Uterus (tissue), 4 donors: ENCODE results near the gene CHST3. TPM values are rescaled to one million over a fixed set of nuclear protein-coding genes. Genes with fewer than 3 reads are reported as not detected.

ENCODE experiments used
- DNase-seq, 2 donors: peaks; one replicate each; pipeline ENCODE4 v3.0.0-alpha.2; 2019 to 2020
- H3K27ac ChIP-seq, 2 donors: fragments of 200-600 bp; sonication (generic); 1 replicate in 1 of 2; 2 replicates in 1 of 2; pipeline ENCODE4 v1.5.1; 2016 to 2018
- H3K27me3 ChIP-seq, 2 donors: fragments of 200-600 bp; sonication (generic); one replicate each; pipeline ENCODE4 v1.5.1; 2018 to 2019; ENCODE audit warnings: control low read depth in 1 of 2
- H3K36me3 ChIP-seq, 2 donors: fragments of 200-600 bp; sonication (generic); one replicate each; pipeline ENCODE4 v1.5.1; 2019; ENCODE audit warnings: control low read depth in 1 of 2
- H3K4me1 ChIP-seq, 2 donors: fragments of 200-600 bp; sonication (generic); one replicate each; pipeline ENCODE4 v1.5.1; 2018 to 2019; ENCODE audit warnings: control low read depth in 1 of 2
- H3K4me3 ChIP-seq, 2 donors: fragments of 200-600 bp; sonication (generic); 1 replicate in 1 of 2; 2 replicates in 1 of 2; pipeline ENCODE4 v1.5.1; 2018 to 2019; ENCODE audit warnings: mild to moderate bottlenecking in 1 of 2
- H3K9me3 ChIP-seq, 2 donors: fragments of 200-600 bp; sonication (generic); one replicate each; pipeline ENCODE4 v1.5.1; 2019; ENCODE audit warnings: control low read depth in 1 of 2
- CTCF ChIP-seq, 4 experiments: fragments of 200-600 bp in 2 of 4; fragments of 450-650 bp in 2 of 4; sonication (generic) in 2 of 4; IDR thresholded peaks; one replicate each; pipeline ENCODE4 v1.5.1; 2016 to 2019; ENCODE audit warnings: antibody characterized with exemption in 4 of 4, mild to moderate bottlenecking in 2 of 4, moderate library complexity in 1 of 4
- POLR2A ChIP-seq, 2 donors: fragments of 450-650 bp; IDR thresholded peaks; one replicate each; pipeline ENCODE4 v1.6.1; 2016; ENCODE audit warnings: antibody characterized with exemption in 2 of 2, mild to moderate bottlenecking in 1 of 2, moderate library complexity in 1 of 2
- intact Hi-C: fragments of 100-400 bp; cut with DNase I; formaldehyde crosslinking; loops from one replicate; pipeline ENCODE4 v1.15.1; 2023; ENCODE audit warnings: low total_unique reads
- total RNA-seq, 4 donors: library from RNA; depleted of rRNA in 3 of 4; stranded (reverse); fragments of >200 nt in 3 of 4; gene quantifications; one replicate each; pipeline versions ENCODE4 v1.1.0 to v1.2.4, GENCODE V29; 2014 to 2023
- donor health status: DM: yes; HTN: yes; CAD: no.

Gene CHST3
- total RNA-seq, 4 donors from 2014 or later: 12.3 to 44.7 (median 28.1) TPM

- DNase-seq: no peak
- TF ChIP-seq POLR2A (IDR thresholded peaks at IDR 0.05): no peak
- no peak for TF ChIP-seq CTCF (IDR thresholded peaks at IDR 0.05)
- Histone ChIP-seq H3K4me1 (peaks cover 23 to 37% of the 10 kb centered on the region in 2 donors), H3K36me3 (no peaks in the 10 kb centered on the region), H3K27ac (peak overlapping the region; percentile 88 to 92), H3K27me3 (no peaks in the 10 kb centered on the region), H3K4me3 (no peak overlapping the region), H3K9me3 (no peaks in the 10 kb centered on the region)
- intact Hi-C loops: no loop called here
Observed at GRCh38 chr10:72000073-72001032, 36.2 kb downstream of the CHST3 start.

DNA sequence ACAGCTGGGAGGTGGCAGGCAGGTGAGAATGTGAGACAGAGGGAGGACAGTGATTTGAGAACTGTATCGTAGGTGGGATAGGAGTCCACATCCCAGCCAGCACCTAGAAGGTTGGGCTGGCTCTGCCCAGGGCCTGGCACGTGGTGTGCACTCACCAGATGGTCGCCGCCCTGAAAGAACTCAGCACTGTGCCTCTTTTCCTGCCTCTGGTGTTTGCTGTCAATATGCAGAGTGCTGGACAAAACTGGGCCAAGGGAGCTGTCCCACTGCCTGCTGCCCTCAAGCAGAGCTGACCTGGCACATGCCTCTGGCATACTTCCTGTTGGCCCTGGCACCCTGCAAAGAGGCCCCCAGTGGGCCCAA lies 36.8 kb downstream of the CHST3 start:
- no peaks in the 10 kb centered on the region for H3K9me3 ChIP-seq
- H3K4me1 ChIP-seq: peaks cover 23 to 37% of the 10 kb centered on the region in 2 donors
- no peak overlapping the region for H3K4me3 ChIP-seq
- no peaks in the 10 kb centered on the region for H3K36me3 ChIP-seq
- H3K27ac ChIP-seq: peak overlapping the region; percentile 88 to 92
- DNase-seq: no peak
- no peaks in the 10 kb centered on the region for H3K27me3 ChIP-seq
- no peak for TF ChIP-seq CTCF (IDR thresholded peaks at IDR 0.05)
- no peak for TF ChIP-seq POLR2A (IDR thresholded peaks at IDR 0.05)
- intact Hi-C loops: no loop called here

DNA sequence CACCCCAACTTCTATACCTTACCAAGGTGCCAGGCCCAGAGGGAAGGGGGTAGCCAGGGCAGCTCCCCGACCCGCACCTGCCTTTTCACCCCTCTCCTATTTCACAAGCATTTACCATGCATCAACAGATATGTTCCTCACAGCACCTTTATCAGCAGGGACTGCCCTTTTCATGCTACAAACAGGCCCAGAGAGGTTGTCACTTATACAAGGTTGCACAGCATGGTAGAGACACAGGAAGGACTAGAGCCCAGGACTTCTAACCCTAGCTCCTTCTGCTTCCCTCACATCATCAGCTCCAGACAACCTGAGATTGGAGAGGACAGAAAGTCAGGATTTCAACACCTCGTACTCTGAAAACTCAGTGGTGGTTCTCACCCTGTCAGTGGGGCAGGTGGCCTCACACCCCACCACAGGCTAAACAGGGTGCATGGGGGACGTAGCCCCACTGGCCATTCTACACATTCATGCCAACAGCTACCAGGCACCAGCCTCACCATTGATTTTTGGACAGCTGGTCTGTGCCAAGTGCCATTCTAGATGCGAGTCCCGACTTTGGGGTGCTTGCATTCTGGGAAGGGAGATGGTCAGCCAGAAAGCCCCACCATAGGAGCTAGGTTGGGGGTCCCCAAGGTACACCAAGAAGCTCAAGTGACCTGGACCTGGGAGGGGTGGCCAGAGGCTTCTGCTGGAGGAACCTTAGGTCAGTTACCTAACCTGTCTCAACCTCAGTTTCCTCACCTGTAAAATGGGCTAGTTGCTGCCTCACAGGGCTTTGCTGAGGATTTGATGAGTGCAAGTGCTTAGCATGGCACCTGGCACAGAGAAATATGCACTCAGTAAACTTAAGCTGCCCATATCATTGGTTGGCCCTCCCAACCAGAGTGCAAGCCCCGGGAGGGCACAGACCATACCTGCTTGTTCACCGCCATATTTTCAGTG lies 38.4 kb downstream of the CHST3 start:
- Histone ChIP-seq H3K4me3 (no peak overlapping the region), H3K4me1 (peaks cover 22 to 37% of the 10 kb centered on the region in 2 donors), H3K27ac (peak overlapping the region; percentile 88 to 92), H3K27me3 (no peaks in the 10 kb centered on the region), H3K9me3 (no peaks in the 10 kb centered on the region), H3K36me3 (no peaks in the 10 kb centered on the region)
- TF ChIP-seq CTCF (IDR thresholded peaks at IDR 0.05) (no peak), POLR2A (IDR thresholded peaks at IDR 0.05) (no peak)
- no peak for DNase-seq
- intact Hi-C loops: no loop called here

DNA sequence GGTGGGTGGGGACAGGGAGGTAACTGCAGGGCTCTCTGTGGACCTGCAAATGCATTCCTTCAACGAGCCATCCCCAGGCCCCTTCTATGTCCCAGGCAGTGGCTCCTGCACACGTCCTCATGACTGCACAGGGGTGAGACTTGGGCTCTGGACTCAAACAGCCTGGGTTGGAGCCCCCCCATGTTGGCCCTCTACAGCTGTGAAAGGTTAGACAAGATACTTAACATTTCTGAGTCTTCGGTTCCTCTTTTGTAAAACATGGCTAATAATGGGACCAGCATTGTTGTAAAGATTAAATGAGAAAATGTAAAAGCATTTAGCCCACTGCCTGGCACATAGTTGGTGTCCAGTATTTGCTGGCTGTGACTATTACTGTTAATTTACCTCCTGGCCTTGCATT lies 41.8 kb downstream of the CHST3 start:
- no peaks in the 10 kb centered on the region for H3K27me3 ChIP-seq
- peaks cover 28 to 38% of the 10 kb centered on the region in 2 donors for H3K4me1 ChIP-seq
- intact Hi-C loops: no loop called here
- peak overlapping the region; percentile 93 for H3K27ac ChIP-seq
- TF ChIP-seq CTCF (IDR thresholded peaks at IDR 0.05): no peak
- TF ChIP-seq POLR2A (IDR thresholded peaks at IDR 0.05): no peak
- H3K9me3 ChIP-seq: no peaks in the 10 kb centered on the region
- no peak for DNase-seq
- no peaks in the 10 kb centered on the region for H3K36me3 ChIP-seq
- no peak overlapping the region for H3K4me3 ChIP-seq
